H1 (cell line): Measurements from ENCODE around the gene ZNF362. TPM values are rescaled to one million over a fixed set of nuclear protein-coding genes. Genes with fewer than 3 reads are reported as not detected.

Experiments
- CTCF ChIA-PET: fragments of 300-600 bp; sonication (Branson Sonifier 250); formaldehyde crosslinking; loops from one replicate; lab custom pipeline; 2021; ENCODE audit not compliant: partially characterized antibody; lab: Charles Lee
- POLR2A ChIA-PET: fragments of 300-600 bp; sonication (Branson Sonifier 250); formaldehyde crosslinking; loops from one replicate; lab custom pipeline; 2021; ENCODE audit warnings: inconsistent platforms; ENCODE audit not compliant: partially characterized antibody; lab: Charles Lee
- DNase-seq, 2 experiments: peaks; one replicate each; pipeline versions ENCODE4 v3.0.0 to v3.0.0-alpha.2; 2010 to 2022; ENCODE audit warnings: low spot score in 2 of 2, low read depth in 1 of 2, mixed read lengths in 1 of 2
- FAIRE-seq: peaks from 2 replicates; lab custom pipeline; 2011; peaks lifted over from hg19 to GRCh38; lab: Jason Lieb, UNC
- H2AFZ ChIP-seq: 2 replicates; pipeline ENCODE4 v1.8.1; 2012; ENCODE audit warnings: low read length, inconsistent platforms
- H2AK5ac ChIP-seq: 2 replicates; pipeline ENCODE4 v1.6.1; 2013; ENCODE audit warnings: low read depth, low read length
- H2BK120ac ChIP-seq: replicated peaks from 2 replicates; pipeline ENCODE3; 2013; ENCODE audit warnings: low read depth, low read length, inconsistent platforms
- H2BK12ac ChIP-seq: 2 replicates; pipeline ENCODE4 v1.6.1; 2013; ENCODE audit warnings: low read depth, low read length
- H2BK15ac ChIP-seq: 2 replicates; pipeline ENCODE4 v1.6.1; 2013; ENCODE audit warnings: low read length
- H2BK20ac ChIP-seq: 2 replicates; pipeline ENCODE4 v1.6.1; 2013; ENCODE audit warnings: low read length
- H2BK5ac ChIP-seq: 2 replicates; pipeline ENCODE4 v1.6.1; 2013; ENCODE audit warnings: low read depth, low read length
- H3K14ac ChIP-seq: 2 replicates; pipeline ENCODE4 v1.6.1; 2013; ENCODE audit warnings: inconsistent platforms; ENCODE audit not compliant: insufficient read length
- H3K18ac ChIP-seq: 2 replicates; pipeline ENCODE4 v1.6.1; 2013; ENCODE audit warnings: low read length; ENCODE audit errors: extremely low read depth
- H3K23ac ChIP-seq: 2 replicates; pipeline ENCODE4 v1.6.1; 2013; ENCODE audit warnings: inconsistent platforms; ENCODE audit not compliant: insufficient read length
- H3K23me2 ChIP-seq: 2 replicates; pipeline ENCODE4 v1.6.1; 2013; ENCODE audit warnings: low read depth, low read length
- H3K27ac ChIP-seq: 2 replicates; pipeline ENCODE4 v1.6.1; 2011; ENCODE audit warnings: low read depth, low read length, inconsistent platforms
- H3K27me3 ChIP-seq, 4 experiments: replicated peaks in 1 of 4; 1 replicate in 1 of 4; 2 replicates in 3 of 4; pipeline versions ENCODE4 v1.6.1 to v1.8.1; 2011 to 2013; ENCODE audit warnings: low read length in 3 of 4, mild to moderate bottlenecking in 3 of 4, inconsistent platforms in 2 of 4, mixed read lengths in 2 of 4, moderate library complexity in 1 of 4; ENCODE audit not compliant: control insufficient read depth in 3 of 4, insufficient read depth in 3 of 4; ENCODE audit errors: extremely low read depth in 1 of 4
- H3K36me3 ChIP-seq, 4 experiments: 2 replicates each; pipeline versions ENCODE4 v1.6.1 to v1.8.1; 2011 to 2013; ENCODE audit warnings: mild to moderate bottlenecking in 4 of 4, low read length in 3 of 4, moderate library complexity in 2 of 4, control low read depth in 1 of 4, inconsistent platforms in 1 of 4; ENCODE audit not compliant: insufficient read depth in 4 of 4, control insufficient read depth in 2 of 4
- H3K4ac ChIP-seq: replicated peaks from 2 replicates; pipeline ENCODE3; 2013; ENCODE audit warnings: low read length, low read depth, mixed read lengths, inconsistent platforms; ENCODE audit not compliant: insufficient read length
- H3K4me1 ChIP-seq, 4 experiments: replicated peaks in 1 of 4; 1 replicate in 1 of 4; 2 replicates in 3 of 4; pipeline versions ENCODE4 v1.6.1 to v1.8.1; 2011 to 2013; ENCODE audit warnings: low read length in 3 of 4, inconsistent platforms in 2 of 4, mixed read lengths in 1 of 4; ENCODE audit not compliant: insufficient read depth in 4 of 4, control insufficient read depth in 3 of 4
- H3K4me2 ChIP-seq, 2 experiments: 2 replicates each; pipeline versions ENCODE4 v1.6.1 to v1.8.1; 2011 to 2013; ENCODE audit warnings: low read depth in 2 of 2, low read length in 2 of 2, control low read depth in 1 of 2, inconsistent platforms in 1 of 2, mild to moderate bottlenecking in 1 of 2; ENCODE audit not compliant: insufficient read depth in 1 of 2
- H3K4me3 ChIP-seq, 4 experiments: fragments of 200-600, 300-600 bp in 1 of 4; sonication (generic), shearing (Covaris generic), sonication (Bioruptor Twin) in 1 of 4; 2 replicates each; pipeline versions ENCODE4 v1.5.1 to v1.8.1; 2011 to 2016; ENCODE audit warnings: low read length in 4 of 4, low read depth in 3 of 4, control low read depth in 2 of 4, inconsistent platforms in 2 of 4, mild to moderate bottlenecking in 2 of 4, mixed read lengths in 1 of 4, moderate library complexity in 1 of 4; ENCODE audit not compliant: insufficient read depth in 2 of 4; ENCODE audit errors: extremely low read depth in 1 of 4
- H3K56ac ChIP-seq: replicated peaks from 2 replicates; pipeline ENCODE3; 2013; ENCODE audit warnings: low read depth, mild to moderate bottlenecking, mixed read lengths, low read length, inconsistent platforms; ENCODE audit not compliant: insufficient read length
- H3K79me1 ChIP-seq: 2 replicates; pipeline ENCODE4 v1.6.1; 2013; ENCODE audit warnings: low read depth, low read length, control low read depth
- H3K79me2 ChIP-seq, 2 experiments: 2 replicates each; pipeline versions ENCODE4 v1.6.1 to v1.8.1; 2012 to 2013; ENCODE audit warnings: low read length in 2 of 2, mild to moderate bottlenecking in 2 of 2, inconsistent platforms in 1 of 2; ENCODE audit not compliant: insufficient read depth in 2 of 2, control insufficient read depth in 1 of 2
- H3K9ac ChIP-seq, 4 experiments: replicated peaks in 1 of 4; 1 replicate in 1 of 4; 2 replicates in 3 of 4; pipeline versions ENCODE4 v1.6.1 to v1.8.1; 2011 to 2013; ENCODE audit warnings: low read depth in 3 of 4, low read length in 3 of 4, control low read depth in 2 of 4, mild to moderate bottlenecking in 2 of 4, moderate library complexity in 2 of 4, inconsistent platforms in 1 of 4; ENCODE audit errors: extremely low read depth in 1 of 4
- H3K9me3 ChIP-seq, 2 experiments: 2 replicates each; pipeline versions ENCODE4 v1.6.1 to v1.8.1; 2012 to 2013; ENCODE audit warnings: mild to moderate bottlenecking in 2 of 2, moderate library complexity in 2 of 2, control low read depth in 1 of 2, inconsistent platforms in 1 of 2, low read depth in 1 of 2, low read length in 1 of 2, mixed read lengths in 1 of 2; ENCODE audit not compliant: insufficient read depth in 2 of 2
- H4K20me1 ChIP-seq, 2 experiments: replicated peaks in 1 of 2; 2 replicates each; pipeline versions ENCODE3 to v1.8.1; 2011 to 2013; ENCODE audit warnings: inconsistent platforms in 2 of 2, low read length in 2 of 2, mild to moderate bottlenecking in 1 of 2; ENCODE audit not compliant: insufficient read depth in 2 of 2, control insufficient read depth in 1 of 2
- H4K5ac ChIP-seq: 2 replicates; pipeline ENCODE4 v1.6.1; 2013; ENCODE audit warnings: low read length, low read depth, mixed read lengths, inconsistent platforms; ENCODE audit not compliant: insufficient read length
- H4K8ac ChIP-seq: 2 replicates; pipeline ENCODE4 v1.8.0; 2013; ENCODE audit warnings: mild to moderate bottlenecking, moderate library complexity, low read length, inconsistent platforms; ENCODE audit not compliant: insufficient read depth; ENCODE audit errors: extremely low read depth
- H4K91ac ChIP-seq: replicated peaks from 2 replicates; pipeline ENCODE3; 2013; ENCODE audit warnings: low read length, mixed read lengths, inconsistent platforms; ENCODE audit not compliant: insufficient read length
- BACH1 ChIP-seq: IDR thresholded peaks from 2 replicates; pipeline ENCODE4 v1.6.1; 2012; ENCODE audit warnings: low read length, improper control_type of control experiment
- BCL11A ChIP-seq, 2 experiments: IDR thresholded peaks; one replicate each; pipeline ENCODE4 v1.6.1; 2011; ENCODE audit warnings: low read depth in 2 of 2, low read length in 2 of 2, mild to moderate bottlenecking in 2 of 2
- CBX5 ChIP-seq: fragments of 300-800, 300-1000 bp; sonication (generic); IDR thresholded peaks from 2 replicates; pipeline ENCODE4 v1.7.1; 2016; ENCODE audit warnings: antibody characterized with exemption, low read length, low read depth
- CHD2 ChIP-seq: IDR thresholded peaks from 2 replicates; pipeline ENCODE4 v1.6.1; 2012; ENCODE audit warnings: low read length, improper control_type of control experiment
- CREB1 ChIP-seq: IDR thresholded peaks from 2 replicates; pipeline ENCODE4 v1.6.1; 2012; ENCODE audit warnings: inconsistent platforms
- EP300 ChIP-seq, 2 experiments: IDR thresholded peaks; 1 replicate in 1 of 2; 2 replicates in 1 of 2; pipeline ENCODE4 v1.6.1; 2011 to 2012; ENCODE audit warnings: low read depth in 2 of 2, low read length in 2 of 2, mild to moderate bottlenecking in 2 of 2, borderline replicate concordance in 1 of 2, inconsistent platforms in 1 of 2, moderate library complexity in 1 of 2
- HDAC6 ChIP-seq: IDR thresholded peaks from one replicate; pipeline ENCODE4 v1.7.1; 2012; ENCODE audit warnings: low read depth, mild to moderate bottlenecking, inconsistent platforms, low read length, moderate library complexity
- NRF1 ChIP-seq: IDR thresholded peaks from 2 replicates; pipeline ENCODE4 v1.6.1; 2011; ENCODE audit warnings: mild to moderate bottlenecking, low read depth, low read length, improper control_type of control experiment
- RBBP5 ChIP-seq: IDR thresholded peaks from 2 replicates; pipeline ENCODE4 v1.7.1; 2012; ENCODE audit warnings: low read depth, mild to moderate bottlenecking, inconsistent platforms, low read length, moderate library complexity, borderline replicate concordance
- SP1 ChIP-seq: IDR thresholded peaks from 2 replicates; pipeline ENCODE4 v1.6.1; 2011; ENCODE audit warnings: low read depth, low read length
- SUZ12 ChIP-seq: fragments of 200-600 bp; sonication (generic); IDR thresholded peaks from 2 replicates; pipeline ENCODE4 v1.6.1; 2012; ENCODE audit warnings: mild to moderate bottlenecking, inconsistent platforms, low read length, moderate library complexity, mixed read lengths
- TAF7 ChIP-seq: optimal IDR thresholded peaks from 2 replicates; pipeline ENCODE3; 2011; ENCODE audit warnings: low read depth, mild to moderate bottlenecking, inconsistent platforms, low read length, moderate library complexity, borderline replicate concordance
- TEAD4 ChIP-seq: IDR thresholded peaks from 2 replicates; pipeline ENCODE4 v1.6.1; 2012; ENCODE audit warnings: low read depth, low read length, inconsistent platforms, mixed read lengths
- WGBS, 2 experiments: shearing (Covaris generic) in 1 of 2; methylation state at CpG; one replicate each; pipeline versions ENCODE4 v1.1.6 to v1.1.7; 2013 to 2015; ENCODE audit warnings: low lambda C conversion rate in 2 of 2, mixed read lengths in 2 of 2, inconsistent platforms in 1 of 2, low coverage in 1 of 2, missing lambda C conversion rate in 1 of 2; ENCODE audit not compliant: insufficient replicate concordance in 2 of 2, insufficient coverage in 1 of 2, insufficient read length in 1 of 2; ENCODE audit errors: extremely low coverage in 1 of 2, missing lambda C conversion rate in 1 of 2; 5-methylcytosine and 5-hydroxymethylcytosine counted together
- polyA plus RNA-seq, 7 experiments: library from polyadenylated mRNA; depleted of rRNA in 3 of 7; stranded (reverse) in 5 of 7; unstranded in 2 of 7; fragments of >200 nt in 5 of 7; fragments of 200-250 nt in 2 of 7; gene quantifications; 1 replicate in 5 of 7; 2 replicates in 1 of 7; 4 replicates in 1 of 7; pipeline versions ENCODE4 v1.2.1 to v1.2.3, GENCODE V29; 2011 to 2013; ENCODE audit warnings: missing spikeins in 2 of 7, mixed read lengths in 2 of 7
- total RNA-seq: library from RNA; stranded (reverse); fragmentation: NEBNext Ultra II Directional; extraction: Animal tissue kit (Norgen Biotek cat#: 25700); gene quantifications from 2 replicates; pipeline ENCODE4 v1.2.1, GENCODE V29; 2021

ZNF362 gene
- total and polyA plus RNA-seq, 2 of the 8 experiments (the other 6 are each of a cell fraction or from before 2014, with no cell fraction given) = 24.2 to 27.8 TPM

GRCh38 chr1:33271666-33272505 lies 15.6 kb downstream of the ZNF362 start:
- peaks cover 0 to 5% (median 2%) of the 10 kb centered on the region in 4 experiments; a peak in 2 of 8 replicates for H3K36me3 ChIP-seq
- H2BK12ac ChIP-seq = no peak overlapping the region
- ChIA-PET CTCF (interaction anchor here (0.6 to 5.8 kb wide), 3 partner anchors 24 to 350 kb away, joined by 4 to 49 read pairs (median 4); no protein-coding TSS in a partner anchor), POLR2A (interaction anchor here (0.7 to 1.8 kb wide), 4 partner anchors 8 to 222 kb away, joined by 3 to 5 read pairs (median 3); no protein-coding TSS in a partner anchor)
- no peaks in the 10 kb centered on the region for H3K27me3 ChIP-seq
- no peak for FAIRE-seq
- no peak overlapping the region for H2BK120ac ChIP-seq
- H3K9ac ChIP-seq = no peak overlapping the region
- H3K9me3 ChIP-seq = no peaks in the 10 kb centered on the region
- no peak overlapping the region for H3K56ac ChIP-seq
- H2AK5ac ChIP-seq = no peak overlapping the region
- no peak overlapping the region for H3K4me3 ChIP-seq
- WGBS, 2 experiments = 89% methylated on average over 13 of the region's 13 CpGs; no CpG with 5 or more reads in 1 of the 2 experiments
- 0 out of 4 replicates have a peak, but pooled peaks cover 0 to 8% of the 10 kb centered on the region in 2 experiments for H3K79me2 ChIP-seq
- peaks cover 0 to 13% (median 3%) of the 10 kb centered on the region in 4 experiments; a peak in 5 of 7 replicates for H3K4me1 ChIP-seq
- H4K91ac ChIP-seq = no peak overlapping the region
- H2AFZ ChIP-seq = no peak overlapping the region
- H4K8ac ChIP-seq = no peak overlapping the region
- peaks cover 2 to 26% of the 10 kb centered on the region in 2 experiments for H4K20me1 ChIP-seq
- no peak overlapping the region for H3K4ac ChIP-seq
- no peak overlapping the region for H2BK20ac ChIP-seq
- H3K79me1 ChIP-seq = peaks cover 12% of the 10 kb centered on the region
- H2BK5ac ChIP-seq = no peak overlapping the region
- peak overlapping the region; percentile 43 for H3K23ac ChIP-seq
- no peak overlapping the region for H3K4me2 ChIP-seq
- no peak overlapping the region for H3K18ac ChIP-seq
- no peak overlapping the region for H3K27ac ChIP-seq
- no peak overlapping the region for H3K14ac ChIP-seq
- H4K5ac ChIP-seq = no peak overlapping the region
- no peak overlapping the region for H2BK15ac ChIP-seq
- H3K23me2 ChIP-seq = no peaks in the 10 kb centered on the region
- no peak for DNase-seq
- no peak for TF ChIP-seq TEAD4
- TF ChIP-seq BCL11A (IDR thresholded peaks at IDR 0.05; ENCODE audit: low read depth in 2 of 2, low read length in 2 of 2) = no peak
- TF ChIP-seq SUZ12 = no peak
- no peak for TF ChIP-seq EP300 (IDR thresholded peaks at IDR 0.05; ENCODE audit: borderline replicate concordance in 1 of 2, low read depth in 2 of 2, low read length in 2 of 2)
- TF ChIP-seq BACH1 = no peak
- TF ChIP-seq SP1 = no peak
- no peak for TF ChIP-seq TAF7
- no peak for TF ChIP-seq CBX5
- TF ChIP-seq CREB1 = no peak
- no peak for TF ChIP-seq HDAC6
- TF ChIP-seq NRF1 = no peak
- TF ChIP-seq CHD2 = no peak
- TF ChIP-seq RBBP5 = no peak
